SH-SY5Y (cell line): ENCODE measurements around the gene FBLIM1.

Experiments
- GATA2 ChIP-seq: IDR thresholded peaks from 2 replicates; pipeline ENCODE4 v1.6.1; 2011; ENCODE audit warnings: mild to moderate bottlenecking, low read depth, low read length
- GATA3 ChIP-seq: IDR thresholded peaks from 2 replicates; pipeline ENCODE4 v1.6.1; 2011; ENCODE audit warnings: low read depth, mild to moderate bottlenecking, low read length, moderate library complexity

GRCh38 chr1:15718199-15718601 is 40.4 kb upstream of the FBLIM1 start:
- TF ChIP-seq GATA2 (no peak), GATA3 (no peak)
